WTC11 (cell line): Measurements from ENCODE around the gene VSIR.

Experiments
- CREB1 ChIP-seq: sonication (generic); formaldehyde crosslinking; IDR thresholded peaks from 2 replicates; pipeline ENCODE4 v1.8.0; 2023; ENCODE audit warnings: mild to moderate bottlenecking, missing genetic modification reagents
- CTCF ChIP-seq: fragments of 200-600 bp; IDR thresholded peaks from 2 replicates; pipeline ENCODE4 v1.8.0; 2022; ENCODE audit warnings: antibody characterized with exemption
- FOXP4 ChIP-seq: sonication (generic); formaldehyde crosslinking; IDR thresholded peaks from 2 replicates; pipeline ENCODE4 v1.8.0; 2022; ENCODE audit warnings: mild to moderate bottlenecking, missing genetic modification reagents
- GABPB1 ChIP-seq: sonication (generic); formaldehyde crosslinking; IDR thresholded peaks from 2 replicates; pipeline ENCODE4 v1.8.1; 2023; ENCODE audit warnings: mild to moderate bottlenecking, missing genetic modification reagents
- NFE2L1 ChIP-seq: sonication (generic); formaldehyde crosslinking; IDR thresholded peaks from 2 replicates; pipeline ENCODE4 v1.8.1; 2023; ENCODE audit warnings: missing genetic modification reagents
- PREB ChIP-seq: sonication (generic); formaldehyde crosslinking; IDR thresholded peaks from 2 replicates; pipeline ENCODE4 v1.8.1; 2022; ENCODE audit warnings: mild to moderate bottlenecking, missing genetic modification reagents, moderate library complexity, borderline replicate concordance
- RELA ChIP-seq: sonication (generic); formaldehyde crosslinking; IDR thresholded peaks from 2 replicates; pipeline ENCODE4 v1.8.1; 2022; ENCODE audit warnings: missing genetic modification reagents, mild to moderate bottlenecking, borderline replicate concordance
- SP1 ChIP-seq: sonication (generic); formaldehyde crosslinking; conservative IDR thresholded peaks from 2 replicates; pipeline ENCODE4 v1.8.1; 2022; ENCODE audit warnings: missing genetic modification reagents

GRCh38 chr10:71811351-71811750, 38.0 kb upstream of the VSIR start:
- TF ChIP-seq CREB1 (no peak), FOXP4 (no peak), GABPB1 (CRISPR knock-in tag) (no peak), CTCF (no peak), NFE2L1 (CRISPR knock-in tag) (no peak), PREB (CRISPR knock-in tag) (no peak), RELA (no peak), SP1 (CRISPR knock-in tag) (no peak)
